H1 (cell line): ENCODE data around the gene UBAP2L.

Source experiments
- CHD1 ChIP-seq: IDR thresholded peaks from 2 replicates; pipeline ENCODE4 v1.6.1; 2012; ENCODE audit warnings: low read depth, low read length, improper control_type of control experiment
- YY1 ChIP-seq: IDR thresholded peaks from 2 replicates; pipeline ENCODE4 v1.6.1; 2011; ENCODE audit warnings: low read depth, mild to moderate bottlenecking, low read length

DNA sequence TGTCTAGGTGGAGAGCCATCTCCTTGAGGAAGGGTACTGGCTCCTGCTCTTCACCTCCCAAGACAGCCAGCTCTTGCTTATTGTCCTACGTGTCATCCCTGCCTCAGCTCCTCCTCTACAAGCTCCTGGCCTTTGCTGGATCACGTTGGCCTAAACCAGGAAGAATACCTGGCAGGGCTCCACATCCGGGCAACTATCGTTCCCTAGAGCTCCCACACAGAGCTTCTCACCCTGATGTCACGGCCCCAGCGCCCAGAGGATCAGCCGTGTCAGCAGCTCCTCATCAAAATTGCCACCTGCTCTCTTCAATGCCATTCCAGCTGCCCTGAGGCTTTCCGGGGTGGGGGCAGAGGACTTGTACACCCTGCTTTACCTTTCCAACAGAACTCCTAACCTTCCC is 26.9 kb upstream of the UBAP2L start:
- TF ChIP-seq YY1, result no peak
- TF ChIP-seq CHD1, result no peak
